Stimulated activated CD4-positive, alpha-beta T cell treated with anti-CD3 and anti-CD28 coated beads, Interleukin-12 subunit alpha, Interleukin-12 subunit beta, amount 100 ng/mL, for 48 hours (primary cell): ENCODE data around the gene TNS3.

Experiments
- DNase-seq, 3 donors: peaks; one replicate each; pipeline ENCODE4 v3.0.0-alpha.2; 2020; ENCODE audit warnings: low read depth in 2 of 3, low spot score in 1 of 3

TNS3 gene

DNA sequence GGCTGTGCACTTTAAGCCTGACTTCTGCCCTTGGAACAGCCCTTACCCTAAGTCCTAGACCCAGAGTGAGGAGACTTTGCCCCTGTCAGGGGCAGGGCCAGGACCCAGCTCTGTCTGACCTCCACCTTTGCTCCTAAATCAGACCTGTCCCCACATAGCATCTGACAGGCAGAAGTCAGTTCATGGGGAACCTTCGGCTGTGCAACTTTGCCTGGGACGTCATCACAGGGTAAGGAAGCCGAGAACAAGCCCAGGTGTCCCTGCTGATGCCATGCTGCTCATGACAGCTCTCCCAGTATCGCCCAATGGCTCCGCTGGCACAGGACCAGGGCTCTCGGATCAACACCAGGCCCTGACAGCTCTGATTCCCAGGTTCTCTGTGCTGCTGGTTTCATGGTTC is 55.4 kb downstream of the TNS3 start:
- no peak for DNase-seq

DNA sequence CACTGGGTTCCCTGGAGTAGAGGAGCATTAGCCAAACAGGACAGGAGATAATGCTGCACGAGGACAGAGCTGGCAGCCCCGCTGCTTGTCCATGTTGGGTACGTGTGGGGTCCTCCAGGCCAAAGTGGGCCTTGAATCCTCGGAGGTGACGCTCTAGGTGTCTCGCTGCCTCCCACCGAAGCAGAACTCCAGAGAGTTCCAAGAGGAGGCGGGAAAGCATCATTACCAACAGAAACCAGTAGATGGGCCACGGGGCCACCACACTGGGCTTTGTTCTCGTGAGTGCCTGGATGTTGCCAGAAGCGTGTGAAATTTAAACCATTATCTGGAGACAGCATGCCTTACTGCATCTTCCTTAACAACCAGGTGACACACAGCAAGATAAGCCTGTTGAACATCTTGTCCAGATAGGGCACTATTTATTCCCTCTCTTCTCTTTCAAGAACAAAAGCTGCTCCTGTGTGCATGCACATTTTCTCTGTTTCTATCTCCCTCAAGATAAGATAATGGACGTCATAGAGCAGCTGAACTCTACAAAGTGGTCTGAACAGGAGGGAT is 56.8 kb downstream of the TNS3 start:
- no peak for DNase-seq

DNA sequence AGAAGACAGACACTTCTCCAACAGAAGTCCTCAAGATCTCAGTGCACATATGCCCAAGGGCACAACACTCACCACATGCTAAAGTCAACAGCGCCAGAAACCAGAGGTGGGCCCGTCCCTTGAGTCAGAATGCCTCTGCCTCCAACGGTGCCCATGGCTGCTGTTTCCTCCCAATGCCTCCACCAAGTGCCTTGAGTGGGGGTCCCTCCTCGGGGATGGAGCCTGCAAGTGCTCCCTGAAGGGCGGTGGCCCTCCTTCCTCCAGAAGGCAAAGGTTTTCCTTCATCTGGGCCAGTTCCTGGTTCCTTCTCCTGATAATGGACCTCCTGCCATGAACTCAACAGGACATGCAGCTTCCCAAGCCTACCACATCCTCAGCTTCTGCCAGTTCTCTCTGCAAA is 58.5 kb downstream of the TNS3 start:
- DNase-seq = no peak

DNA sequence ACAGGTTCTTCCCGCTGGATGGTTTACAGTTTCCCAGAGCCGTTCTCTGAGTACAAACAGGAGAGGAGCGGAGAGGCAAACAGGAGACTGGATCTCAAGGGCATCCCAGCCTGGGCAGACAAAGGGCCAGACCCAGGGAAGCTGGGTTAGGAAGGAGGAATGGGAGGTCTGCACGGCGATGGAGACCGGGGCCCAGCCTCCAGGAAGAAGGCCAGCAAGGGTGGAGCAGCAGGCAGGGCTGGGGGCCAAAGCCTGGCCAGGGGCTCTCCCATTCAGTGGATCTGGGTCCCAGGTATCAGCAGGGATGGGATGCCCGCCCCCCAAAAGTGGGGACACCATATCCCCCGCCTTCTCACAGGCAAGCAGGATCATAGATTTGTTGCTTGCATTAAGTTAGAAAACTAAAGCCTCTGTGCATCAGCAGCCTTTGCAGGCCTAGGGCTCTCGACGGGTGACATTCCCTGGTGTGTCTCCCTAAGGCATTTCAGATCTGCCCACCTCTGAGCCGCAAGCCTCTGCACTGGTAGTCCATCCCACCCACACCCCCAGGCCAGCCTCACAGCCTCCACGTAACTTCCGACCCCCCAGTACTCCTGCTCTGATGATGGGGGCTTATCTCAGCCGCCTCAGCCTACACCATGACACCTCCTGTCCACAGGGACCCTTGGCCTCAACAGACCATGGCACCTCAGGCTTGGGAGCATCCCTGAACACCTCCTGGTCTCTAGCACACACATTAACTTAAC is 59.9 kb downstream of the TNS3 start:
- no peak for DNase-seq

DNA sequence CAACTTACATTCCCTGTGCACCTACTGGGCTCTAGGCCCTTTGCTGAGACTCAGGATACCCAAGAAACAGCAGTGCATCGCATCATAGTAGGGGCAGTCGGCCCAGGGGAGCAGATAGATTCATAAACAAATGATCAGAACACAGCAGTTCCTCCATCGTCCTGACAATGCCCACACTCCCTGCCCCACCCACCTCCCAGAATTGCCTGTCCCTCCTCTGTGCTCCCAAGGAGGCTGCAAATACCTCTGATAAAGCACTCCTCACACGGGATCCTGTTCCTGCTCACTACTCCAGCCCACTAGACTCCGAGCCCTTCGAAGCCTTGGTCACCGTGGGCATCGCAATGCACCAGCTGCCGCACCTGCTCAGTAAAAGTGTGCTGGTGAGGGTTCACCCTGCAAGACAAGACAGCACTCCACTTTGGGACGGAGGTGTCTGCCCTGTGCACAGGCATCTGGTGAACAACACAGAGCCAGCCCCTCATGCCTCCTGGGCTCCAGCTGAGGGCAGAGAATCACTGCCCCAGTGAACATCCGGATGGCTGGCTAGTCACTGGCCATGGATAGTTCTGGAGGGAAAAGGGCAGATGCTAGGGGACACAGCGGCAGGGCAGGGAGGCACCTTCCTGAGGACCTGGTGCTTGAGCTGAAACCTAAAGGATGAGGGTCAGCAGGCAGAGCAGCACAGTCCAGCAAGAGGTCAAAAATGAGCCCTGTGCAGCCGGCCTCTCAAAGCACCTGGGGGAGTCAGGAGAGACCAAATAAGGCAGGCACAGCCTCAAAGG is 60.7 kb downstream of the TNS3 start:
- DNase-seq = no peak

DNA sequence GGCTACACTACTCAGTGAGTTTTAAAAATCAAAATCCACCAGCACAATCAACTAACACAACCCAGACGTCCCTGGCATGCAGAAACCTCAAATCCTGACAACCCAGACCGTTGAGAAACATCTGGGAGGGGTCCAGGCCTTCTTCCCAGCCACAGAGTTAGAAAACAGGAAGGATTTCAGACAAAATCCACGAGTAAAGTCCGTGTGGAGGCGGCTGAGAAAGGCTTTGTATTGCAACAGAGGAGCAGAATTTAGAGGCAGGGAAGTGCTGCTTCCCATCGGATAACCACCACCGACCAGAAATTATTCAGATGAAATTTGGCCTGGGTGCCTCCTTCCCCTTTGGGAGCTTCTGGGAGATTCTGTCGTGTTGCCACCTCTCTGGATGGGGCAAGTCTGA is 61.5 kb downstream of the TNS3 start:
- DNase-seq = no peak

- no peak for DNase-seq
These were observed 63.1 kb downstream of the TNS3 start for GRCh38 chr7:47518827-47519226.

GRCh38 chr7:47517821-47518480 is 64.0 kb downstream of the TNS3 start:
- DNase-seq = no peak

GRCh38 chr7:47516985-47517600 is 64.8 kb downstream of the TNS3 start:
- no peak for DNase-seq

DNA sequence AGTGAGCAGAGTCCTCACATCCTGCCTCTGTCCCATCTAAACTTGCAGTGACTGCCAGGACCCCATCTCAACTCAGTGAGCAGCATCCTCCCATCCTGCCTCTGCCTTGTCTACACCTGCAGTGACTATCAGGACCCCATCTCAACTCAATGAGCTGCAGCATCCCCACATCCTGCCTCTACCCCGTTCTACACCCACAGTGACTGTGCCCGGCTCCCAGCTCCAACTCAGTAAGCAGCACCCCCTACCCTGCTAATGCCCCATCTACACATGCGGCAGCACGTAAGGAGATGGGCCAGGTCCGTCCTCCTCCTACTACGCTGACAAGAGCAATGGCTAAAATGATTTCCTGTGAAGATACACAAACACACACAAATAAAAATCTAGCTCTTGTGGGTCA is 65.5 kb downstream of the TNS3 start:
- DNase-seq = no peak

GRCh38 chr7:47515305-47515834 is 66.5 kb downstream of the TNS3 start:
- no peak for DNase-seq

DNA sequence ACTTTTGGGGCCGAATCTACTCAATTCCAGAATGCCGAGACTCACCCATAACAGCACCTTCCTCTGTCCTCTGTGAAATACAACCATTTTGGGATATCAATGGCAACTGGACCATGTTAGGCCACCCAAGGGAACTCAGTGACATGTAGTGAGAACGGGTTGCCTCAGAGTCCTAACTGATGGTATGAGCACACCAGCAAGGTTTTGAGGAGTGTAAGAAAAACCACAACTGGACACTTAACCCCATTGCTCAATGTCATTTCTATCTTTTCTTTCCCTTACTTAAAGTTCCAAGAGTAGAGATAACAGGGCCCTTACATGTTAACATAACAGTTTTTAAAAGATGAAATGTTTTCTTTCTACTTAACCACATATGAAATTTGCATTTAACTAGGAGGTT is 67.1 kb downstream of the TNS3 start:
- no peak for DNase-seq

GRCh38 chr7:47514367-47514766 is 67.5 kb downstream of the TNS3 start:
- no peak for DNase-seq

DNA sequence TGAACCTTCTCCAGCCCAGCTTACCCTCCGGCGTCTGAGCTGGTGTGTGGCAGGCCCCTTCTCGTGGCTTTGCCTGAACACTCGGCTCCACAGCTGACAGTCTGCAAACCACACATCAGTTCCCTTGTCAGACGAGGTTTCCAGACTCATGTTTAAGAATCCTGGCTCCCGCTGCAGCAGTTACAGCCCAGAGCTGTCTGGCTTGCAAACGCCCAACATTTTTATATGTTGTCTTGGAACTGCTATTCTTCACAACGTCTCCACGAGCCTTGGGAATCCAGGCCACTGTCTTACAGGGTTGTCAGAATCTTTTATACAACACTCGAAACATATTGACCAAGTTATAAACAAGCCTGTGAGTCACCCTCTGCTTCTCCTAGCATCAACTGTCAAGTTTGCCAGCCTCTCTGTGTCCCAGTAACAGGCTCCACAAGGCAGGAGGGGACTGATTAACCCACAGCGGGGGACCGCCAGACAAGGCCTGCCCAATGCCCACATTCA is 68.1 kb downstream of the TNS3 start:
- no peak for DNase-seq

GRCh38 chr7:47512481-47513176 is 69.3 kb downstream of the TNS3 start:
- no peak for DNase-seq

DNA sequence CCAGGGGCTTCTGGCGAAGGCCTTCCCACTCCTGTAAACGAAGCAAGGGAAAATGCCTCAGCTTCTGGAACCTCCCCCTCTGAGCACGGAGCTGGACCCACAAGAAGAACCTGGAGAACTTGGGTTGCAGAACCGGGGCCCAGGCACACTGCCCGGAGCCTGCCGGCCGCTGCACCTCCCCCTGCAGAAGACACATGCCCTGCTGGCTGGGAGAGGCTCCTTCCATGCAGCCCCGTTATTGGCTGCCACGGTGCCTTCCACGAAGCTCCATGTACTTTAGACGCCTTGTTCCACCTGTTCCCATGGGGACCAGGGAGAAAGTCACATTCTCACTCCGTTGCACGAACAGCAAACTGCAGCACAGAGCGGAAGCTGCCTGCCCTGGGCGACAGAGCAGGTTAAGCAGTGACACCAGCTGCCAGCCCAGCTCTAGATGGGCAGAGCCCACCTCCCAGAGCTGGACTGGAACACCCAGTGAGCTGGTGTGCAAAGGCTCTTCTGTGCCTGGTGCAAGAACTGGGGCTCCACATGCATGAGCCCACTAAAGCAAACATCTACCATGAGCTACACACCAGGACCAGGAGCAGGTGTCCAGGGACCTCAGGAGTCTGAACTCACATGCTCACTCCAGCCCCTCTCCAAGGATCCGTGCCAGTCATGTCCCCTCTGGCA is 70.1 kb downstream of the TNS3 start:
- no peak for DNase-seq

DNA sequence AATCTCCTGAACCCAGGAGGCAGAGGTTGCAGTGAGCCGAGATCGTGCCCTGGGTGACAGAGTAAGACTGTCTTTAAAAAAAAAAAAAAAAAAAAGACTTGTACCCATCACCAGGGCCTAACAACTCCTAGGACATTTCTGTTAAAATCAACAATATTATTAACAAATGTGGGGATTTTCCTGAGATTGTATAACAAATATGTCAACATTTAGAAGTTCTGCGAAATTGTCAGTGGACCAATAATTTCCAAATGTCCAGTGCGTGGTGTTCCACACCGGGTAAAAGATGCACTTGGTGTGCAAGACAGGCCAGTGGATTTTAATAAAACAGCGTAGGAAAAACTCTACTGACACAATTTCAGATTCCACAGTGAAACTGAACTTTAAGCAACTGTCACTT is 71.1 kb downstream of the TNS3 start:
- DNase-seq = no peak

- DNase-seq = no peak
These were observed 71.7 kb downstream of the TNS3 start for GRCh38 chr7:47510192-47510591.

DNA sequence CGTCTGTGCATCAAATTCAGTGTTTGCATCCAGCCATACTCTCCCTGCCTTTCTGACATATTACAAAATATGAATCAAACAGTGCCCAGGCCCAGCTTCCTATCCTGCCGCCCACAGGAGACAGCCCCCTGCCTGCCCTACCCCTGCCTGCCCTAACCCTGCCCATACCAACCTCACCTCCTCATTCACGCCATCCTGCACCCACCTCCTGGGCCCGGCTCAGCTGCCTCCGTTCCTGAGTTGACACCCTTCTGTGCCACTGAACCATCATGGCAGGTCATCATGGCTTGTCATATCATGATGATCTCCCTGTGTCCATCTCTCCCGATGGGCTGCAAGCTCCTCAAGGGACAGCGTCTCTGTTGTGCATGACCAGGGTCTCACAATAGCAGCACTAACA is 72.3 kb downstream of the TNS3 start:
- no peak for DNase-seq
